ENCODE results near the gene KREMEN1.
"Not testable (repeated sequence)": the region's sequence is repeated elsewhere in the genome, so short reads cannot be mapped to it uniquely, and the experiment has no call there.

- TF ChIP-seq POLR2A (IDR thresholded peaks at IDR 0.05; ENCODE audit: extremely low read depth, insufficient read length); CTCF (IDR thresholded peaks at IDR 0.05; ENCODE audit: low read depth, low read length): not testable (repeated sequence)
Observed at GRCh38 chr22:29120098-29120912, 47.5 kb downstream of the KREMEN1 start.

All from NB4 (cell line).